K562 (cell line): ENCODE measurements around the gene IL17REL. TPM values are rescaled to one million over a fixed set of nuclear protein-coding genes. Genes with fewer than 3 reads are reported as not detected.

Experiments used
- ATAC-seq: fragments of 200-7000 bp; cut with Tn5 transposase; 3 replicates; pipeline ENCODE4 v1.9.1; 2020; ENCODE audit warnings: moderate library complexity
- BruUV-seq: library from RNA; stranded (reverse); fragments of 400-500 nt; replicated peaks from 2 replicates; lab custom pipeline; 2021; lab: Mats Ljungman, UMichigan
- CTCF ChIA-PET: fragments of 300-600 bp; formaldehyde crosslinking; extraction: SDS; loops from one replicate; lab custom pipeline; 2021; ENCODE audit warnings: low intra/inter-chr PET ratio; lab: Yijun Ruan, JAX
- POLR2A ChIA-PET: fragments of 300-600, 350-650 bp; sonication (Branson Sonifier 250); formaldehyde crosslinking; extraction: SDS; loops from one replicate; lab custom pipeline; 2021; ENCODE audit warnings: antibody characterized with exemption, inconsistent platforms; lab: Yijun Ruan, JAX
- DNase-seq, 4 experiments: peaks; one replicate each; pipeline versions ENCODE4 v3.0.0 to v3.0.0-alpha.2; 2011 to 2018; ENCODE audit warnings: low spot score in 3 of 4, mixed read lengths in 3 of 4; ENCODE audit errors: extremely low read depth in 1 of 4
- FAIRE-seq: peaks from 2 replicates; lab custom pipeline; 2011; peaks lifted over from hg19 to GRCh38; lab: Jason Lieb, UNC
- H2AFZ ChIP-seq: 2 replicates; pipeline ENCODE4 v1.6.0; 2011; ENCODE audit warnings: low read depth, low read length, control low read depth, inconsistent platforms
- H3K27ac ChIP-seq: fragments of 200-600 bp; 3 replicates; pipeline ENCODE4 v1.8.0; 2011; ENCODE audit warnings: low read depth, mild to moderate bottlenecking, control low read depth, inconsistent platforms, low read length, moderate library complexity, mixed read lengths; ENCODE audit errors: extremely low read depth
- H3K27me3 ChIP-seq, 2 experiments: fragments of 300-600 bp in 1 of 2; 2 replicates in 1 of 2; 3 replicates in 1 of 2; pipeline versions ENCODE4 v1.6.0 to v1.8.0; 2011; ENCODE audit warnings: inconsistent platforms in 2 of 2, low read length in 2 of 2, mild to moderate bottlenecking in 1 of 2, mixed read lengths in 1 of 2, moderate library complexity in 1 of 2; ENCODE audit not compliant: control insufficient read depth in 2 of 2, insufficient read depth in 2 of 2
- H3K36me3 ChIP-seq: fragments of 300-600 bp; 3 replicates; pipeline ENCODE4 v1.8.0; 2011; ENCODE audit warnings: mild to moderate bottlenecking, low read length, inconsistent platforms; ENCODE audit not compliant: control insufficient read depth, insufficient read depth
- H3K4me1 ChIP-seq, 2 experiments: fragments of 200-600 bp in 1 of 2; replicated peaks in 1 of 2; 2 replicates in 1 of 2; 3 replicates in 1 of 2; pipeline versions ENCODE4 v1.5.1 to v1.8.0; 2011; ENCODE audit warnings: inconsistent platforms in 2 of 2, low read length in 2 of 2, mild to moderate bottlenecking in 1 of 2, mixed read lengths in 1 of 2, moderate library complexity in 1 of 2; ENCODE audit not compliant: control insufficient read depth in 2 of 2, insufficient read depth in 2 of 2
- H3K4me2 ChIP-seq: 2 replicates; pipeline ENCODE4 v1.6.1; 2011; ENCODE audit warnings: low read length, control low read depth, inconsistent platforms, mixed read lengths; ENCODE audit not compliant: insufficient read depth
- H3K4me3 ChIP-seq: fragments of 200-600 bp; sonication (generic), shearing (Covaris generic); 2 replicates; pipeline ENCODE4 v1.5.1; 2016; ENCODE audit warnings: control low read depth, inconsistent platforms
- H3K79me2 ChIP-seq: fragments of 200-600 bp; 3 replicates; pipeline ENCODE4 v1.8.0; 2011; ENCODE audit warnings: low read length, inconsistent platforms; ENCODE audit not compliant: control insufficient read depth, insufficient read depth
- H3K9ac ChIP-seq, 2 experiments: 2 replicates each; pipeline versions ENCODE4 v1.6.0 to v1.6.1; 2011; ENCODE audit warnings: low read depth in 2 of 2, low read length in 2 of 2, control low read depth in 1 of 2, inconsistent platforms in 1 of 2, mild to moderate bottlenecking in 1 of 2, mixed read lengths in 1 of 2; ENCODE audit not compliant: insufficient read depth in 1 of 2
- H3K9me1 ChIP-seq: one replicate; pipeline ENCODE4 v1.6.0; 2011; ENCODE audit warnings: inconsistent platforms, mild to moderate bottlenecking, low read length, moderate library complexity; ENCODE audit not compliant: control insufficient read depth, insufficient read depth
- H3K9me3 ChIP-seq: replicated peaks from 2 replicates; pipeline ENCODE4 v1.5.1; 2011; ENCODE audit warnings: low read depth, low read length, inconsistent platforms; ENCODE audit not compliant: control insufficient read depth, insufficient read depth
- H4K20me1 ChIP-seq: replicated peaks from 2 replicates; pipeline ENCODE4 v1.6.1; 2011; ENCODE audit warnings: low read length, inconsistent platforms, mixed read lengths; ENCODE audit not compliant: control insufficient read depth, insufficient read depth
- ASH1L ChIP-seq: fragments of 450-650 bp; IDR thresholded peaks from 2 replicates; pipeline ENCODE4 v1.6.1; 2018; ENCODE audit warnings: borderline replicate concordance, mild to moderate bottlenecking, low read depth; ENCODE audit not compliant: partially characterized antibody
- CEBPZ ChIP-seq: fragments of 150-350 bp; IDR thresholded peaks from 2 replicates; pipeline ENCODE4 v1.6.1; 2014; ENCODE audit warnings: low read depth, mild to moderate bottlenecking, low read length, borderline replicate concordance
- HDAC1 ChIP-seq, 2 experiments: fragments of 450-650 bp; IDR thresholded peaks; 2 replicates each; pipeline ENCODE4 v1.6.1; 2016 to 2017; ENCODE audit warnings: inconsistent platforms in 1 of 2, mild to moderate bottlenecking in 1 of 2, moderate library complexity in 1 of 2
- POLR2A ChIP-seq: fragments of 450-650 bp; conservative IDR thresholded peaks from 2 replicates; pipeline ENCODE4 v1.6.1; 2016
- PRDM10 ChIP-seq: fragments of 450-650 bp; IDR thresholded peaks from 2 replicates; pipeline ENCODE4 v1.6.1; 2018; ENCODE audit not compliant: partially characterized antibody
- ZFPM2 ChIP-seq: fragments of 250-450 bp; sonication (Bioruptor Pico); IDR thresholded peaks from 2 replicates; pipeline ENCODE4 v1.5.1; 2022; ENCODE audit warnings: mild to moderate bottlenecking
- ZNF239 ChIP-seq: fragments of 250-450 bp; sonication (Bioruptor Pico); IDR thresholded peaks from 2 replicates; pipeline ENCODE4 v1.4.0; 2020; ENCODE audit warnings: mild to moderate bottlenecking
- WGBS: fragments of 100-300 bp; shearing (Covaris generic); methylation state at CpG from one replicate; pipeline ENCODE4 v1.1.6; 2016; ENCODE audit warnings: low coverage, mixed read lengths; ENCODE audit not compliant: insufficient coverage; ENCODE audit errors: missing lambda C conversion rate; 5-methylcytosine and 5-hydroxymethylcytosine counted together
- in situ Hi-C: fragments of 300-500 bp; cut with MboI; formaldehyde crosslinking; loops from 4 replicates; pipeline ENCODE4 v1.15.0; 2018; ENCODE audit warnings: inconsistent platforms, mixed read lengths
- intact Hi-C: fragments of 100-400 bp; cut with micrococcal nuclease; formaldehyde crosslinking; loops from 2 replicates; pipeline ENCODE4 v1.14.2; 2022
- polyA plus RNA-seq, 8 experiments: library from polyadenylated mRNA; depleted of rRNA in 4 of 8; stranded (reverse) in 5 of 8; unstranded in 3 of 8; fragments of >200 nt; fragmentation: Nextera tagmentation in 2 of 8; fragmentation: Illumina TruSeq in 1 of 8; extraction: Ambion mirVana in 2 of 8; extraction: Trizol in 1 of 8; gene quantifications; 2 replicates each; pipeline versions ENCODE4 v1.2.1 to v1.2.3, GENCODE V29; 2011 to 2014; ENCODE audit warnings: inconsistent platforms in 1 of 8, missing spikeins in 1 of 8
- total RNA-seq, 7 experiments: library from RNA; depleted of rRNA in 6 of 7; stranded (reverse); fragments of >200 nt in 6 of 7; fragmentation: Illumina TruSeq in 2 of 7; extraction: Trizol in 2 of 7; gene quantifications; 2 replicates each; pipeline versions ENCODE4 v1.2.1 to v1.2.3, GENCODE V29; 2011 to 2021; ENCODE audit warnings: low replicate concordance in 1 of 7
- TF ChIP-seq, protein P1 (sequence below): IDR thresholded peaks from 2 replicates; pipeline ENCODE4 v1.6.1; 2014; ENCODE audit warnings: antibody characterized with exemption

Gene IL17REL
- total and polyA plus RNA-seq, 9 of the 15 experiments (the other 6 are each of a cell fraction or from before 2014, with no cell fraction given): 0.05 to 0.42 (median 0.11) TPM; not detected in 4

- POLR2A ChIA-PET: no interaction called here
- no peak overlapping the region for H3K4me2 ChIP-seq
- 12% methylated on average over 3 of the region's 30 CpGs for WGBS
These were observed 3.1 kb upstream of the IL17REL start for GRCh38 chr22:50015451-50016307.

More at GRCh38 chr22:50015451-50016307, 3.1 kb upstream of the IL17REL start:
- Histone ChIP-seq H2AFZ (no peak overlapping the region), H3K4me3 (no peak overlapping the region), H3K9me1 (no peaks in the 10 kb centered on the region), H3K27me3 (peaks cover 0 to 31% of the 10 kb centered on the region in 2 experiments; a peak in 2 of 5 replicates), H4K20me1 (peaks cover 4% of the 10 kb centered on the region; the same call in 1 of the 2 replicates), H3K9ac (no peak overlapping the region), H3K79me2 (no peaks in the 10 kb centered on the region), H3K36me3 (no peaks in the 10 kb centered on the region), H3K9me3 (no peaks in the 10 kb centered on the region; the same call in 1 of the 2 replicates), H3K27ac (no peak overlapping the region), H3K4me1 (peaks cover 0 to 54% of the 10 kb centered on the region in 2 experiments; a peak in 2 of 5 replicates)
- intact Hi-C loops (no loop called here), in situ Hi-C loops (no loop called here)
- DNase-seq (peak in 1 of 4 experiments; percentile 31), FAIRE-seq (no peak), ATAC-seq (no peak)
- no peak for TF ChIP-seq HDAC1 (IDR thresholded peaks at IDR 0.05)
- TF ChIP-seq ZFPM2 (CRISPR knock-in tag): no peak
- TF ChIP-seq ASH1L: no peak
- no peak for TF ChIP-seq CEBPZ
- no peak for TF ChIP-seq POLR2A
- TF ChIP-seq, protein P1, sequence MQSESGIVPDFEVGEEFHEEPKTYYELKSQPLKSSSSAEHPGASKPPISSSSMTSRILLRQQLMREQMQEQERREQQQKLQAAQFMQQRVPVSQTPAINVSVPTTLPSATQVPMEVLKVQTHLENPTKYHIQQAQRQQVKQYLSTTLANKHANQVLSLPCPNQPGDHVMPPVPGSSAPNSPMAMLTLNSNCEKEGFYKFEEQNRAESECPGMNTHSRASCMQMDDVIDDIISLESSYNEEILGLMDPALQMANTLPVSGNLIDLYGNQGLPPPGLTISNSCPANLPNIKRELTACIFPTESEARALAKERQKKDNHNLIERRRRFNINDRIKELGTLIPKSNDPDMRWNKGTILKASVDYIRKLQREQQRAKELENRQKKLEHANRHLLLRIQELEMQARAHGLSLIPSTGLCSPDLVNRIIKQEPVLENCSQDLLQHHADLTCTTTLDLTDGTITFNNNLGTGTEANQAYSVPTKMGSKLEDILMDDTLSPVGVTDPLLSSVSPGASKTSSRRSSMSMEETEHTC: no peak
- no peak for TF ChIP-seq ZNF239 (CRISPR knock-in tag)
- TF ChIP-seq PRDM10: no peak
- no TSS peak for BruUV-seq
- CTCF ChIA-PET: no interaction called here
